ENCODE results near the gene UBE2G2.
A peak's percentile ranks its signal among the peaks of the same experiment; 100 is the strongest.

Gene UBE2G2

GRCh38 chr21:44773291-44773932 lies 28.2 kb downstream of the UBE2G2 start:
- DNase-seq, result peak; percentile 28
- in situ Hi-C loops (cut with HindIII; ENCODE audit: low pct_ligation_motif_present, low pct_unique_long_range_greater_than_20kb, low sequenced_read_pairs), result no loop called here

GRCh38 chr21:44771896-44772525 lies 29.6 kb downstream of the UBE2G2 start:
- DNase-seq, result no peak
- in situ Hi-C loops (cut with HindIII; ENCODE audit: low pct_ligation_motif_present, low pct_unique_long_range_greater_than_20kb, low sequenced_read_pairs), result no loop called here

GRCh38 chr21:44767834-44768831 lies 33.5 kb downstream of the UBE2G2 start:
- no peak for DNase-seq
- in situ Hi-C loops (cut with HindIII; ENCODE audit: low pct_ligation_motif_present, low pct_unique_long_range_greater_than_20kb, low sequenced_read_pairs), result no loop called here

GRCh38 chr21:44766818-44767354 lies 34.7 kb downstream of the UBE2G2 start:
- in situ Hi-C loops (cut with HindIII; ENCODE audit: low pct_ligation_motif_present, low pct_unique_long_range_greater_than_20kb, low sequenced_read_pairs), result no loop called here
- DNase-seq, result no peak

- DNase-seq, result no peak
- in situ Hi-C loops (cut with HindIII; ENCODE audit: low pct_ligation_motif_present, low pct_unique_long_range_greater_than_20kb, low sequenced_read_pairs), result no loop called here
Observed at GRCh38 chr21:44766014-44766817, 35.4 kb downstream of the UBE2G2 start.

- DNase-seq, result peak; percentile 20
- in situ Hi-C loops (cut with HindIII; ENCODE audit: low pct_ligation_motif_present, low pct_unique_long_range_greater_than_20kb, low sequenced_read_pairs), result no loop called here
Observed at GRCh38 chr21:44765231-44766013, 36.2 kb downstream of the UBE2G2 start.

- in situ Hi-C loops (cut with HindIII; ENCODE audit: low pct_ligation_motif_present, low pct_unique_long_range_greater_than_20kb, low sequenced_read_pairs), result no loop called here
- no peak for DNase-seq
Observed at GRCh38 chr21:44764319-44765230, 37.0 kb downstream of the UBE2G2 start.

GRCh38 chr21:44763451-44764318 lies 37.9 kb downstream of the UBE2G2 start:
- in situ Hi-C loops (cut with HindIII; ENCODE audit: low pct_ligation_motif_present, low pct_unique_long_range_greater_than_20kb, low sequenced_read_pairs), result no loop called here
- DNase-seq, result no peak

- in situ Hi-C loops (cut with HindIII; ENCODE audit: low pct_ligation_motif_present, low pct_unique_long_range_greater_than_20kb, low sequenced_read_pairs), result no loop called here
- DNase-seq, result no peak
Observed at GRCh38 chr21:44763050-44763378, 38.6 kb downstream of the UBE2G2 start.

GRCh38 chr21:44762221-44763049 lies 39.2 kb downstream of the UBE2G2 start:
- in situ Hi-C loops (cut with HindIII; ENCODE audit: low pct_ligation_motif_present, low pct_unique_long_range_greater_than_20kb, low sequenced_read_pairs), result no loop called here

GRCh38 chr21:44761747-44762208 lies 39.8 kb downstream of the UBE2G2 start:
- DNase-seq, result no peak
- in situ Hi-C loops (cut with HindIII; ENCODE audit: low pct_ligation_motif_present, low pct_unique_long_range_greater_than_20kb, low sequenced_read_pairs), result no loop called here

More at GRCh38 chr21:44762221-44763049, 39.2 kb downstream of the UBE2G2 start:
- DNase-seq, result no peak

- DNase-seq, result no peak
- in situ Hi-C loops (cut with HindIII; ENCODE audit: low pct_ligation_motif_present, low pct_unique_long_range_greater_than_20kb, low sequenced_read_pairs), result no loop called here
Observed at GRCh38 chr21:44761011-44761729, 40.5 kb downstream of the UBE2G2 start.

- in situ Hi-C loops (cut with HindIII; ENCODE audit: low pct_ligation_motif_present, low pct_unique_long_range_greater_than_20kb, low sequenced_read_pairs), result no loop called here
- no peak for DNase-seq
Observed at GRCh38 chr21:44760376-44760775, 41.2 kb downstream of the UBE2G2 start.

GRCh38 chr21:44759628-44760285 lies 41.9 kb downstream of the UBE2G2 start:
- in situ Hi-C loops (cut with HindIII; ENCODE audit: low pct_ligation_motif_present, low pct_unique_long_range_greater_than_20kb, low sequenced_read_pairs), result no loop called here
- DNase-seq, result no peak

Data from ACHN (cell line).